Regular cardiac myocyte (primary cell): ENCODE measurements around the gene SLC12A8. TPM values are rescaled to one million over a fixed set of nuclear protein-coding genes. Genes with fewer than 3 reads are reported as not detected.

Experiments used
- total RNA-seq: library from RNA; depleted of rRNA; stranded (reverse); fragments of >200 nt; gene quantifications from 2 replicates; pipeline ENCODE4 v1.2.3, GENCODE V29; 2014

The SLC12A8 gene
- 4.0 and 12.4 TPM in 2 replicates for total RNA-seq

GRCh38 chr3:125212509-125213363, at the start of gene SLC12A8:
TSS of gene SLC12A8 (minus strand) at chr3:125212748. CDS start at chr3:125211349, 1,399 bp downstream.

GRCh38 chr3:125055913-125056745, 156.4 kb downstream of the SLC12A8 start, which contains the start of gene HEG1:
TSS of gene HEG1 (minus strand) at chr3:125055997. CDS start at chr3:125055890, 107 bp downstream.

Other genes starting within 250 kb of the SLC12A8 start
- 67.9 and 146 TPM in 2 replicates for gene HEG1, start 156.8 kb downstream of the SLC12A8 start, total RNA-seq
- 31.4 and 46.2 TPM in 2 replicates for gene ZNF148, start 162.6 kb upstream of the SLC12A8 start, total RNA-seq